Dendritic cell treated with granulocyte-macrophage colony-stimulating factor and Interleukin-4, amounts not matched to agents 40 ng/mL and 50 ng/mL, for 4 days (primary cell): ENCODE results near the gene ITGBL1.

Source experiments
- H3K27ac Mint-ChIP-seq: one replicate; pipeline ENCODE4 v1.8.0; 2022; ENCODE audit warnings: mild to moderate bottlenecking, mixed read lengths
- H3K27me3 Mint-ChIP-seq: one replicate; pipeline ENCODE4 v1.8.0; 2022; ENCODE audit warnings: mild to moderate bottlenecking, mixed read lengths
- H3K36me3 Mint-ChIP-seq: one replicate; pipeline ENCODE4 v1.8.0; 2022; ENCODE audit warnings: low read depth, mixed read lengths
- H3K4me1 Mint-ChIP-seq: one replicate; pipeline ENCODE4 v1.8.0; 2022; ENCODE audit warnings: low read depth, mixed read lengths
- H3K4me3 Mint-ChIP-seq: one replicate; pipeline ENCODE4 v1.8.0; 2022; ENCODE audit warnings: mild to moderate bottlenecking, moderate library complexity, mixed read lengths
- H3K9me3 Mint-ChIP-seq: one replicate; pipeline ENCODE4 v1.8.0; 2022; ENCODE audit warnings: mixed read lengths
- intact Hi-C: fragments of 100-400 bp; cut with micrococcal nuclease; formaldehyde crosslinking; loops from one replicate; pipeline ENCODE4 v1.15.0; 2022

Gene ITGBL1

GRCh38 chr13:101425623-101426022 is 26.9 kb upstream of the ITGBL1 start:
- Mint-ChIP-seq H3K4me3 (no peak overlapping the region), H3K4me1 (no peaks in the 10 kb centered on the region), H3K9me3 (no peaks in the 10 kb centered on the region), H3K27ac (no peak overlapping the region), H3K36me3 (no peaks in the 10 kb centered on the region), H3K27me3 (no peaks in the 10 kb centered on the region)
- intact Hi-C loops, result no loop called here

GRCh38 chr13:101429733-101430132 is 22.7 kb upstream of the ITGBL1 start:
- H3K27ac Mint-ChIP-seq, result no peak overlapping the region
- peaks cover 8% of the 10 kb centered on the region for H3K9me3 Mint-ChIP-seq
- H3K36me3 Mint-ChIP-seq, result no peaks in the 10 kb centered on the region
- H3K4me1 Mint-ChIP-seq, result no peaks in the 10 kb centered on the region
- no peaks in the 10 kb centered on the region for H3K27me3 Mint-ChIP-seq
- no peak overlapping the region for H3K4me3 Mint-ChIP-seq
- intact Hi-C loops, result no loop called here

- Mint-ChIP-seq H3K4me3 (no peak overlapping the region), H3K9me3 (peaks cover 8% of the 10 kb centered on the region), H3K4me1 (no peaks in the 10 kb centered on the region), H3K27me3 (no peaks in the 10 kb centered on the region), H3K36me3 (no peaks in the 10 kb centered on the region), H3K27ac (no peak overlapping the region)
- intact Hi-C loops, result no loop called here
These were observed 18.6 kb upstream of the ITGBL1 start for GRCh38 chr13:101433895-101434294.

- Mint-ChIP-seq H3K4me1 (no peaks in the 10 kb centered on the region), H3K27ac (no peak overlapping the region)
- intact Hi-C loops, result no loop called here
These were observed 18.0 kb upstream of the ITGBL1 start for GRCh38 chr13:101434486-101434885.

GRCh38 chr13:101447852-101448251 is 4.6 kb upstream of the ITGBL1 start:
- intact Hi-C loops, result no loop called here
- Mint-ChIP-seq H3K36me3 (no peaks in the 10 kb centered on the region), H3K27ac (no peak overlapping the region), H3K27me3 (peaks cover 4% of the 10 kb centered on the region), H3K4me1 (no peaks in the 10 kb centered on the region), H3K4me3 (no peak overlapping the region), H3K9me3 (no peaks in the 10 kb centered on the region)

More at GRCh38 chr13:101434486-101434885, 18.0 kb upstream of the ITGBL1 start:
- no peaks in the 10 kb centered on the region for H3K36me3 Mint-ChIP-seq
- no peaks in the 10 kb centered on the region for H3K27me3 Mint-ChIP-seq
- peaks cover 8% of the 10 kb centered on the region for H3K9me3 Mint-ChIP-seq
- no peak overlapping the region for H3K4me3 Mint-ChIP-seq

- intact Hi-C loops, result no loop called here
- Mint-ChIP-seq H3K4me3 (no peak overlapping the region), H3K36me3 (no peaks in the 10 kb centered on the region), H3K27me3 (peaks cover 14% of the 10 kb centered on the region), H3K27ac (no peak overlapping the region), H3K9me3 (no peaks in the 10 kb centered on the region), H3K4me1 (no peaks in the 10 kb centered on the region)
These were observed 2.4 kb upstream of the ITGBL1 start for GRCh38 chr13:101449790-101450748.

GRCh38 chr13:101450749-101451130 is 1.7 kb upstream of the ITGBL1 start:
- intact Hi-C loops, result no loop called here
- H3K27ac Mint-ChIP-seq, result no peak overlapping the region
- H3K9me3 Mint-ChIP-seq, result no peaks in the 10 kb centered on the region
- H3K4me1 Mint-ChIP-seq, result no peaks in the 10 kb centered on the region
- H3K36me3 Mint-ChIP-seq, result no peaks in the 10 kb centered on the region
- peaks cover 14% of the 10 kb centered on the region for H3K27me3 Mint-ChIP-seq
- H3K4me3 Mint-ChIP-seq, result no peak overlapping the region

- Mint-ChIP-seq H3K4me3 (no peak overlapping the region), H3K27me3 (peaks cover 14% of the 10 kb centered on the region), H3K27ac (no peak overlapping the region), H3K36me3 (no peaks in the 10 kb centered on the region), H3K9me3 (no peaks in the 10 kb centered on the region), H3K4me1 (no peaks in the 10 kb centered on the region)
- intact Hi-C loops, result no loop called here
These were observed 834 bp upstream of the ITGBL1 start for GRCh38 chr13:101451641-101452040.

- peaks cover 14% of the 10 kb centered on the region for H3K27me3 Mint-ChIP-seq
- no peak overlapping the region for H3K27ac Mint-ChIP-seq
- H3K36me3 Mint-ChIP-seq, result no peaks in the 10 kb centered on the region
- H3K4me3 Mint-ChIP-seq, result no peak overlapping the region
- intact Hi-C loops, result no loop called here
- H3K4me1 Mint-ChIP-seq, result no peaks in the 10 kb centered on the region
- no peaks in the 10 kb centered on the region for H3K9me3 Mint-ChIP-seq
These were observed 1.3 kb downstream of the ITGBL1 start for GRCh38 chr13:101453784-101454201.

- Mint-ChIP-seq H3K27me3 (peaks cover 14% of the 10 kb centered on the region), H3K4me3 (no peak overlapping the region), H3K27ac (no peak overlapping the region), H3K4me1 (no peaks in the 10 kb centered on the region), H3K9me3 (no peaks in the 10 kb centered on the region), H3K36me3 (no peaks in the 10 kb centered on the region)
- intact Hi-C loops, result no loop called here
These were observed 2.3 kb downstream of the ITGBL1 start for GRCh38 chr13:101454767-101455166.

- Mint-ChIP-seq H3K4me3 (no peak overlapping the region), H3K36me3 (no peaks in the 10 kb centered on the region)
- intact Hi-C loops, result no loop called here
These were observed 3.4 kb downstream of the ITGBL1 start for GRCh38 chr13:101455863-101456262.

GRCh38 chr13:101457176-101457575 is 4.7 kb downstream of the ITGBL1 start:
- no peaks in the 10 kb centered on the region for H3K4me1 Mint-ChIP-seq

More at GRCh38 chr13:101455863-101456262, 3.4 kb downstream of the ITGBL1 start:
- Mint-ChIP-seq H3K4me1 (no peaks in the 10 kb centered on the region), H3K27ac (no peak overlapping the region), H3K9me3 (no peaks in the 10 kb centered on the region), H3K27me3 (peaks cover 14% of the 10 kb centered on the region)

GRCh38 chr13:101465877-101466276 is 13.4 kb downstream of the ITGBL1 start:
- Mint-ChIP-seq H3K27ac (no peak overlapping the region), H3K36me3 (no peaks in the 10 kb centered on the region), H3K4me1 (no peaks in the 10 kb centered on the region), H3K4me3 (no peak overlapping the region), H3K27me3 (no peaks in the 10 kb centered on the region), H3K9me3 (no peaks in the 10 kb centered on the region)
- intact Hi-C loops, result no loop called here

More at GRCh38 chr13:101457176-101457575, 4.7 kb downstream of the ITGBL1 start:
- Mint-ChIP-seq H3K4me3 (no peak overlapping the region), H3K27me3 (peaks cover 14% of the 10 kb centered on the region), H3K27ac (no peak overlapping the region), H3K9me3 (no peaks in the 10 kb centered on the region), H3K36me3 (no peaks in the 10 kb centered on the region)
- intact Hi-C loops, result no loop called here

- Mint-ChIP-seq H3K36me3 (no peaks in the 10 kb centered on the region), H3K9me3 (no peaks in the 10 kb centered on the region), H3K27ac (no peak overlapping the region), H3K4me1 (no peaks in the 10 kb centered on the region), H3K4me3 (no peak overlapping the region), H3K27me3 (no peaks in the 10 kb centered on the region)
- intact Hi-C loops, result no loop called here
These were observed 14.9 kb downstream of the ITGBL1 start for GRCh38 chr13:101467415-101467814.

- Mint-ChIP-seq H3K4me3 (no peak overlapping the region), H3K27ac (no peak overlapping the region), H3K27me3 (no peaks in the 10 kb centered on the region), H3K36me3 (no peaks in the 10 kb centered on the region), H3K9me3 (peaks cover 16% of the 10 kb centered on the region), H3K4me1 (no peaks in the 10 kb centered on the region)
- intact Hi-C loops, result no loop called here
These were observed 21.0 kb downstream of the ITGBL1 start for GRCh38 chr13:101473458-101473857.
